ENCODE data around the gene NEAT1. TPM values are rescaled to one million over a fixed set of nuclear protein-coding genes. Genes with fewer than 3 reads are reported as not detected.

The NEAT1 gene
- total and polyA plus RNA-seq, 9 of the 15 experiments (the other 6 are each of a cell fraction or from before 2014, with no cell fraction given): 20.1 to 389 (median 62.8) TPM

DNA sequence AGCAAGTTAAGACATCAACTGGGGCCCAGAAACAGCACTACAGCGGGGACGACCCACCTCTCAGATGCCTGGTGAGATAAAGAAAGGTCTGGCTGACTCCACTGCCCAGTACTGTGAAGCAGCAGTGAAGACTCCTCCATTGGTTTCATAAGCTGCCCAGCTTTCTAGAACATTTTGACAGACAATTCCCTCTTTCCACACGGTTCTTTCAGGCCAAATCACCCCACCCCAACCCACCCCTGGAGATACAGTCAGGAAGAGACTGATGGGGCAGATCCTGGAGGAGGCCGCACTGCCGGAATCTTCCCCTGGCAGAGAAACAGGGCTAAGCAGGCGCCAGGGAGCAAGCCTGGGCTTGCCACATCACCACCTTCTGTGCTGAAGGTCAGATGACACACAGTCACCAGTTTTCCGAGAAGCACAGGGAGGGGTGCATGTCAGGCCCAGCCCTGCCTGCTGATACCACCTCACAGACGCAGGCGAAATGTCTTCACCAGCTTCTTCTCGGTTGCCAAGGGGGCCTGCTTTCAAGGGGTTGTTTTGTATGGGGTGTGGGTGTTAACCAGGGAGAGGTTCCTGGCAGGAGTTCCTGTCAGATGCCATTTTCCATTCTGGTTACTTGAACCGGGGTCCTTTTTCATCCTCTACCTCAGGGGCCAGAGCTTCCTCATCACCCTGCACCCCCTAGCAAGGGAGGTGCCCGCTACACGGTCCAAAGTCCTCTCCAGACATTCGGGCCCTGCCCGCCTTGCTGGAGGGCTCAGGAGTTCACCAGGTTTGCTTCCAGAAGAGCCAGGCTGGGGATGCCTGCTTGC, 1.4 kb upstream of the NEAT1 start:
- peaks cover 35% of the 10 kb centered on the region for H4K20me1 ChIP-seq (replicated peaks; ENCODE audit: control insufficient read depth, insufficient read depth, low read length)
- ChIA-PET CTCF (ENCODE audit: low intra/inter-chr PET ratio) (no interaction called here), POLR2A (interaction anchor here (0.5 to 17.3 kb wide), 22 partner anchors 9 to 893 kb away, joined by 3 to 1349 read pairs (median 4); partner anchors contain the start of genes FRMD8, MALAT1, SLC25A45 and ZNHIT2)
- no peaks in the 10 kb centered on the region for H3K27me3 ChIP-seq (ENCODE audit: control insufficient read depth in 2 of 2, insufficient read depth in 2 of 2, low read length in 2 of 2)
- peak in 2 of 4 experiments; percentile 69 to 91 for DNase-seq (ENCODE audit: extremely low read depth in 1 of 4, low spot score in 3 of 4)
- peak; percentile 78 for FAIRE-seq
- peak overlapping the region; percentile 79 for H3K4me3 ChIP-seq
- H3K4me2 ChIP-seq (ENCODE audit: insufficient read depth, low read length): peak overlapping the region; percentile 91
- intact Hi-C loops (cut with micrococcal nuclease) (no loop called here), in situ Hi-C loops (cut with MboI) (no loop called here)
- TSS peak; percentile 89 for BruUV-seq (replicated peaks)
- H3K36me3 ChIP-seq (ENCODE audit: control insufficient read depth, insufficient read depth, low read length): peaks cover 34% of the 10 kb centered on the region
- H3K4me1 ChIP-seq (replicated peaks in 1 of 2; ENCODE audit: control insufficient read depth in 2 of 2, insufficient read depth in 2 of 2, low read length in 2 of 2): peaks cover 43 to 62% of the 10 kb centered on the region in 2 experiments
- H2AFZ ChIP-seq (ENCODE audit: low read depth, low read length): no peak overlapping the region
- H3K9me1 ChIP-seq (ENCODE audit: control insufficient read depth, insufficient read depth, low read length): no peaks in the 10 kb centered on the region
- 1% methylated on average over 15 of the region's 15 CpGs for WGBS (ENCODE audit: insufficient coverage, low coverage, missing lambda C conversion rate)
- H3K9ac ChIP-seq (ENCODE audit: insufficient read depth in 1 of 2, low read depth in 2 of 2, low read length in 2 of 2): peak overlapping the region; percentile 94 to 98
- peaks cover 92% of the 10 kb centered on the region for H3K79me2 ChIP-seq (ENCODE audit: control insufficient read depth, insufficient read depth, low read length)
- no peak for ATAC-seq
- H3K9me3 ChIP-seq (replicated peaks; ENCODE audit: control insufficient read depth, insufficient read depth, low read depth, low read length): no peaks in the 10 kb centered on the region
- H3K27ac ChIP-seq (ENCODE audit: extremely low read depth, low read depth, low read length): peak overlapping the region; percentile 98
- no peak for TF ChIP-seq HDGF (IDR thresholded peaks at IDR 0.05)
- TF ChIP-seq MTF1 (CRISPR knock-in tag; IDR thresholded peaks at IDR 0.05; ENCODE audit: borderline replicate concordance): no peak
- TF ChIP-seq, protein P1, sequence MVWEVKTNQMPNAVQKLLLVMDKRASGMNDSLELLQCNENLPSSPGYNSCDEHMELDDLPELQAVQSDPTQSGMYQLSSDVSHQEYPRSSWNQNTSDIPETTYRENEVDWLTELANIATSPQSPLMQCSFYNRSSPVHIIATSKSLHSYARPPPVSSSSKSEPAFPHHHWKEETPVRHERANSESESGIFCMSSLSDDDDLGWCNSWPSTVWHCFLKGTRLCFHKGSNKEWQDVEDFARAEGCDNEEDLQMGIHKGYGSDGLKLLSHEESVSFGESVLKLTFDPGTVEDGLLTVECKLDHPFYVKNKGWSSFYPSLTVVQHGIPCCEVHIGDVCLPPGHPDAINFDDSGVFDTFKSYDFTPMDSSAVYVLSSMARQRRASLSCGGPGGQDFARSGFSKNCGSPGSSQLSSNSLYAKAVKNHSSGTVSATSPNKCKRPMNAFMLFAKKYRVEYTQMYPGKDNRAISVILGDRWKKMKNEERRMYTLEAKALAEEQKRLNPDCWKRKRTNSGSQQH (CRISPR knock-in tag; IDR thresholded peaks at IDR 0.05): peak; percentile 76; the same call in 1 of the 2 replicates
- peak; percentile 86; the same call in 1 of the 2 replicates for TF ChIP-seq ZNF175 (CRISPR knock-in tag; IDR thresholded peaks at IDR 0.05; ENCODE audit: low read depth)
- TF ChIP-seq NR4A1 (CRISPR knock-in tag; IDR thresholded peaks at IDR 0.05): peak; percentile 79; the same call in 1 of the 2 replicates
- no peak for TF ChIP-seq NR4A1 (tag; IDR thresholded peaks at IDR 0.05)
- peak; percentile 83 for TF ChIP-seq STAT5A (IDR thresholded peaks at IDR 0.05; ENCODE audit: borderline replicate concordance, low read length)
- peak; percentile 47; the same call in 1 of the 2 replicates for TF ChIP-seq BHLHE40 (IDR thresholded peaks at IDR 0.05; ENCODE audit: low read length)
- TF ChIP-seq L3MBTL2 (IDR thresholded peaks at IDR 0.05): no peak
- TF ChIP-seq TBP (optimal IDR thresholded peaks at IDR 0.05; ENCODE audit: low read depth, low read length): no peak
- peak; percentile 67 for TF ChIP-seq SUPT5H (IDR thresholded peaks at IDR 0.05)
- TF ChIP-seq TCF3 (CRISPR knock-in tag; IDR thresholded peaks at IDR 0.05): peak; percentile 68
- no peak for TF ChIP-seq EWSR1 (IDR thresholded peaks at IDR 0.05; ENCODE audit: borderline replicate concordance, low read depth, partially characterized antibody)
- TF ChIP-seq MBD2 (IDR thresholded peaks at IDR 0.05; ENCODE audit: borderline replicate concordance, low read depth): 0 out of 2 replicates have a peak, but pooled peaks have one; percentile 34

Measured in K562 (cell line).